ENCODE results near the gene PTK6. TPM values are rescaled to one million over a fixed set of nuclear protein-coding genes. Genes with fewer than 3 reads are reported as not detected.

The PTK6 gene
- total and polyA plus RNA-seq, 2 donors (not counting 1 experiment from before 2014, with no cell fraction given) = 0.86 to 2.3 TPM

GRCh38 chr20:63493563-63494020, 43.6 kb downstream of the PTK6 start:
- whole genome bisulfite sequencing (ENCODE audit: insufficient coverage) = 64% methylated on average over 13 of the region's 13 CpGs
- Histone ChIP-seq H3K4me3 (ENCODE audit: control extremely low read depth in 1 of 5, extremely low read depth in 1 of 5, insufficient read depth in 1 of 5, low read depth in 2 of 5, low read length in 4 of 5) (no peak overlapping the region), H3K36me3 (replicated peaks in 1 of 2; ENCODE audit: control extremely low read depth in 1 of 2, control insufficient read depth in 1 of 2, extremely low read depth in 1 of 2, insufficient read depth in 2 of 2, low read length in 1 of 2) (no peaks in the 10 kb centered on the region), H2AFZ (ENCODE audit: insufficient read depth, low read depth, low read length, poor library complexity, severe bottlenecking) (no peak overlapping the region), H3K4me2 (replicated peaks; ENCODE audit: low read depth, low read length, poor library complexity, severe bottlenecking) (no peak overlapping the region), H3K9me3 (ENCODE audit: control extremely low read depth in 1 of 3, control insufficient read depth in 2 of 3, insufficient read depth in 1 of 3, low read length in 2 of 3) (peaks cover 0 to 8% (median 0%) of the 10 kb centered on the region in 3 donors), H3K27ac (ENCODE audit: low read length in 2 of 2) (no peak overlapping the region), H4K20me1 (ENCODE audit: control insufficient read depth, insufficient read depth, low read length, poor library complexity, severe bottlenecking) (no peaks in the 10 kb centered on the region), H3K27me3 (replicated peaks in 1 of 4; ENCODE audit: control extremely low read depth in 1 of 4, control insufficient read depth in 3 of 4, insufficient read depth in 4 of 4, low read length in 3 of 4) (peaks cover 0 to 42% (median 15%) of the 10 kb centered on the region in 4 experiments), H3K9ac (ENCODE audit: low read length) (no peak overlapping the region), H3K79me2 (ENCODE audit: control insufficient read depth, insufficient read depth, low read length) (no peaks in the 10 kb centered on the region), H3K4me1 (ENCODE audit: control insufficient read depth in 2 of 2, insufficient read depth in 2 of 2, low read length in 2 of 2) (peaks cover 17 to 19% of the 10 kb centered on the region in 2 donors)
- Mint-ChIP-seq H3K4me1 (peaks cover 7% of the 10 kb centered on the region), H3K4me3 (no peak overlapping the region), H3K9me3 (ENCODE audit: insufficient read depth) (peaks cover 2% of the 10 kb centered on the region), H3K27ac (no peak overlapping the region), H3K27me3 (peaks cover 11% of the 10 kb centered on the region)
- CTCF ChIA-PET = interaction anchor here (0.8 to 1.6 kb wide), 3 partner anchors 10 to 480 kb away, joined by 3 to 5 read pairs (median 4); no protein-coding TSS in a partner anchor
- ATAC-seq (ENCODE audit: low read depth) = no peak
- POLR2A ChIA-PET = interaction anchor here (0.5 kb wide), 1 partner anchor 523 kb away, joined by 4 read pairs; no protein-coding TSS in a partner anchor
- no peak for DNase-seq
- intact Hi-C loops (cut with micrococcal nuclease) = no loop called here
- TF ChIP-seq, protein P1, sequence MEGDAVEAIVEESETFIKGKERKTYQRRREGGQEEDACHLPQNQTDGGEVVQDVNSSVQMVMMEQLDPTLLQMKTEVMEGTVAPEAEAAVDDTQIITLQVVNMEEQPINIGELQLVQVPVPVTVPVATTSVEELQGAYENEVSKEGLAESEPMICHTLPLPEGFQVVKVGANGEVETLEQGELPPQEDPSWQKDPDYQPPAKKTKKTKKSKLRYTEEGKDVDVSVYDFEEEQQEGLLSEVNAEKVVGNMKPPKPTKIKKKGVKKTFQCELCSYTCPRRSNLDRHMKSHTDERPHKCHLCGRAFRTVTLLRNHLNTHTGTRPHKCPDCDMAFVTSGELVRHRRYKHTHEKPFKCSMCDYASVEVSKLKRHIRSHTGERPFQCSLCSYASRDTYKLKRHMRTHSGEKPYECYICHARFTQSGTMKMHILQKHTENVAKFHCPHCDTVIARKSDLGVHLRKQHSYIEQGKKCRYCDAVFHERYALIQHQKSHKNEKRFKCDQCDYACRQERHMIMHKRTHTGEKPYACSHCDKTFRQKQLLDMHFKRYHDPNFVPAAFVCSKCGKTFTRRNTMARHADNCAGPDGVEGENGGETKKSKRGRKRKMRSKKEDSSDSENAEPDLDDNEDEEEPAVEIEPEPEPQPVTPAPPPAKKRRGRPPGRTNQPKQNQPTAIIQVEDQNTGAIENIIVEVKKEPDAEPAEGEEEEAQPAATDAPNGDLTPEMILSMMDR (IDR thresholded peaks at IDR 0.05) = no peak
- TF ChIP-seq EZH2 (IDR thresholded peaks at IDR 0.05; ENCODE audit: borderline replicate concordance, insufficient read depth, low read depth, low read length, poor library complexity, severe bottlenecking) = no peak

- DNase-seq (no peak), ATAC-seq (ENCODE audit: low read depth) (no peak)
- ChIA-PET CTCF (interaction anchor here (1.6 kb wide), 1 partner anchor 480 kb away, joined by 4 read pairs; no protein-coding TSS in a partner anchor), POLR2A (interaction anchor here (0.5 kb wide), 1 partner anchor 524 kb away, joined by 4 read pairs; no protein-coding TSS in a partner anchor)
- peaks cover 13 to 14% of the 10 kb centered on the region in 2 donors for H3K4me1 ChIP-seq (ENCODE audit: control insufficient read depth in 2 of 2, insufficient read depth in 2 of 2, low read length in 2 of 2)
- H4K20me1 ChIP-seq (ENCODE audit: control insufficient read depth, insufficient read depth, low read length, poor library complexity, severe bottlenecking) = no peaks in the 10 kb centered on the region
- intact Hi-C loops (cut with micrococcal nuclease) = no loop called here
- no peak overlapping the region for H3K4me2 ChIP-seq (replicated peaks; ENCODE audit: low read depth, low read length, poor library complexity, severe bottlenecking)
- peaks cover 2% of the 10 kb centered on the region for H3K9me3 Mint-ChIP-seq (ENCODE audit: insufficient read depth)
- H3K27ac ChIP-seq (ENCODE audit: low read length in 2 of 2) = no peak overlapping the region
- H2AFZ ChIP-seq (ENCODE audit: insufficient read depth, low read depth, low read length, poor library complexity, severe bottlenecking) = no peak overlapping the region
- H3K9me3 ChIP-seq (ENCODE audit: control extremely low read depth in 1 of 3, control insufficient read depth in 2 of 3, insufficient read depth in 1 of 3, low read length in 2 of 3) = peaks cover 0 to 9% (median 0%) of the 10 kb centered on the region in 3 donors
- no peaks in the 10 kb centered on the region for H3K79me2 ChIP-seq (ENCODE audit: control insufficient read depth, insufficient read depth, low read length)
- no peaks in the 10 kb centered on the region for H3K36me3 ChIP-seq (replicated peaks in 1 of 2; ENCODE audit: control extremely low read depth in 1 of 2, control insufficient read depth in 1 of 2, extremely low read depth in 1 of 2, insufficient read depth in 2 of 2, low read length in 1 of 2)
- H3K4me1 Mint-ChIP-seq = peaks cover 7% of the 10 kb centered on the region
- no peak overlapping the region for H3K4me3 ChIP-seq (ENCODE audit: control extremely low read depth in 1 of 5, extremely low read depth in 1 of 5, insufficient read depth in 1 of 5, low read depth in 2 of 5, low read length in 4 of 5)
- no peak for TF ChIP-seq EZH2 (IDR thresholded peaks at IDR 0.05; ENCODE audit: borderline replicate concordance, insufficient read depth, low read depth, low read length, poor library complexity, severe bottlenecking)
- TF ChIP-seq, protein P1 (IDR thresholded peaks at IDR 0.05) = no peak
- WGBS (ENCODE audit: insufficient coverage) = 90% methylated on average over 14 of the region's 14 CpGs
- peaks cover 11% of the 10 kb centered on the region for H3K27me3 Mint-ChIP-seq
- no peak overlapping the region for H3K4me3 Mint-ChIP-seq
- no peak overlapping the region for H3K27ac Mint-ChIP-seq
- no peak overlapping the region for H3K9ac ChIP-seq (ENCODE audit: low read length)
- H3K27me3 ChIP-seq (replicated peaks in 1 of 4; ENCODE audit: control extremely low read depth in 1 of 4, control insufficient read depth in 3 of 4, insufficient read depth in 4 of 4, low read length in 3 of 4) = peaks cover 0 to 39% (median 12%) of the 10 kb centered on the region in 4 experiments
Observed at GRCh38 chr20:63492982-63493381, 44.2 kb downstream of the PTK6 start.
